Breast epithelium (tissue), 3 donors: ENCODE measurements around the gene LRRC51.

Experiments
- POLR2A ChIP-seq: fragments of 450-650 bp; IDR thresholded peaks from one replicate; pipeline ENCODE4 v1.6.1; 2016; ENCODE audit warnings: antibody characterized with exemption, mild to moderate bottlenecking, moderate library complexity
- POLR2AphosphoS5 ChIP-seq, 3 donors: sonication (generic); formaldehyde crosslinking; IDR thresholded peaks; one replicate each; pipeline ENCODE4 v1.6.1; 2017; ENCODE audit warnings: antibody characterized with exemption in 3 of 3
- TF ChIP-seq, protein P1 (sequence below), 3 donors: fragments of 450-650 bp; IDR thresholded peaks; one replicate each; pipeline ENCODE4 v1.5.1; 2016 to 2017; ENCODE audit warnings: antibody characterized with exemption in 3 of 3, mild to moderate bottlenecking in 3 of 3, moderate library complexity in 3 of 3

DNA sequence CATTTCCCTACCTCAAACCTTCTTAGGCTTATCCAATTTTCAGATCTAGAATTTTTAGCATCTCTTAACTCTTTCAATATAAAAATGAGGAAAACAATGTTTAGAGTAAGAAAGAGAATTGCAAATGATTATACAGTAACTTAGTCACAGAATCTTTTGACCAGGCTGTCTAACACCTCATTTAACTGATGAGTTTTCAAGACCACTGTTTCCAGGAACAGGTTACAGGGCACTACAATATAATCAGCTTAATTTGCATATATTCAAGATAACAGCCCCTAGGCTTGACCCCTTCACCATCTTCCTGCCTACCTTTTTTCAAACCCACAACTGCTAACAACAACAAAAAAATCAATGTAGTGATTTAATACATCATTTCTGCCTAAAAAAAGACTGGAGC, 13.0 kb upstream of the LRRC51 start:
- TF ChIP-seq, protein P1, sequence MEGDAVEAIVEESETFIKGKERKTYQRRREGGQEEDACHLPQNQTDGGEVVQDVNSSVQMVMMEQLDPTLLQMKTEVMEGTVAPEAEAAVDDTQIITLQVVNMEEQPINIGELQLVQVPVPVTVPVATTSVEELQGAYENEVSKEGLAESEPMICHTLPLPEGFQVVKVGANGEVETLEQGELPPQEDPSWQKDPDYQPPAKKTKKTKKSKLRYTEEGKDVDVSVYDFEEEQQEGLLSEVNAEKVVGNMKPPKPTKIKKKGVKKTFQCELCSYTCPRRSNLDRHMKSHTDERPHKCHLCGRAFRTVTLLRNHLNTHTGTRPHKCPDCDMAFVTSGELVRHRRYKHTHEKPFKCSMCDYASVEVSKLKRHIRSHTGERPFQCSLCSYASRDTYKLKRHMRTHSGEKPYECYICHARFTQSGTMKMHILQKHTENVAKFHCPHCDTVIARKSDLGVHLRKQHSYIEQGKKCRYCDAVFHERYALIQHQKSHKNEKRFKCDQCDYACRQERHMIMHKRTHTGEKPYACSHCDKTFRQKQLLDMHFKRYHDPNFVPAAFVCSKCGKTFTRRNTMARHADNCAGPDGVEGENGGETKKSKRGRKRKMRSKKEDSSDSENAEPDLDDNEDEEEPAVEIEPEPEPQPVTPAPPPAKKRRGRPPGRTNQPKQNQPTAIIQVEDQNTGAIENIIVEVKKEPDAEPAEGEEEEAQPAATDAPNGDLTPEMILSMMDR (IDR thresholded peaks at IDR 0.05): no peak
- TF ChIP-seq POLR2AphosphoS5 (IDR thresholded peaks at IDR 0.05): no peak
- TF ChIP-seq POLR2A: no peak
